KMS-11 (cell line): ENCODE results near the gene RAI1.

ENCODE experiments used
- H2AFZ ChIP-seq: fragments of 200-600 bp; sonication (generic); 2 replicates; pipeline ENCODE4 v1.6.1; 2016; ENCODE audit warnings: antibody characterized with exemption, mixed run types, low read depth
- H3K27ac ChIP-seq: fragments of 200-600 bp; sonication (generic); 2 replicates; pipeline ENCODE4 v1.6.1; 2016; ENCODE audit warnings: mild to moderate bottlenecking, mixed run types
- H3K27me3 ChIP-seq: fragments of 200-600 bp; sonication (generic); 2 replicates; pipeline ENCODE4 v1.6.1; 2017; ENCODE audit warnings: mild to moderate bottlenecking, low read depth, mixed run types, moderate library complexity; ENCODE audit not compliant: insufficient read depth
- H3K36me3 ChIP-seq: fragments of 200-600 bp; sonication (generic); 2 replicates; pipeline ENCODE4 v1.6.1; 2017; ENCODE audit warnings: mild to moderate bottlenecking, mixed run types; ENCODE audit not compliant: insufficient read depth
- H3K4me1 ChIP-seq: fragments of 200-600 bp; sonication (generic); 2 replicates; pipeline ENCODE4 v1.6.1; 2016; ENCODE audit warnings: mild to moderate bottlenecking, low read depth, mixed run types; ENCODE audit not compliant: poor library complexity, severe bottlenecking
- H3K4me2 ChIP-seq: fragments of 200-600 bp; sonication (generic); 2 replicates; pipeline ENCODE4 v1.7.0; 2016; ENCODE audit warnings: mild to moderate bottlenecking, mixed run types
- H3K4me3 ChIP-seq: fragments of 200-600 bp; sonication (generic); IDR thresholded peaks from 2 replicates; pipeline ENCODE4 v1.6.1; 2017; ENCODE audit warnings: low read depth, low read length, mixed read lengths; ENCODE audit not compliant: insufficient read depth
- H3K79me2 ChIP-seq: fragments of 200-600 bp; sonication (generic); 2 replicates; pipeline ENCODE4 v1.6.1; 2016; ENCODE audit warnings: low read depth, mixed run types; ENCODE audit not compliant: insufficient read depth
- H3K9ac ChIP-seq: fragments of 200-600 bp; sonication (generic); 2 replicates; pipeline ENCODE4 v1.6.1; 2016; ENCODE audit warnings: mild to moderate bottlenecking, mixed run types
- H4K20me1 ChIP-seq: fragments of 200-600 bp; sonication (generic); 2 replicates; pipeline ENCODE4 v1.6.1; 2016; ENCODE audit warnings: mild to moderate bottlenecking, mixed run types; ENCODE audit not compliant: insufficient read depth
- TF ChIP-seq, protein P1 (sequence below): fragments of 200-600 bp; sonication (generic); conservative IDR thresholded peaks from 2 replicates; pipeline ENCODE4 v1.6.1; 2017; ENCODE audit warnings: low read depth, mild to moderate bottlenecking, antibody characterized with exemption, low read length, moderate library complexity, mixed read lengths

Gene RAI1

DNA sequence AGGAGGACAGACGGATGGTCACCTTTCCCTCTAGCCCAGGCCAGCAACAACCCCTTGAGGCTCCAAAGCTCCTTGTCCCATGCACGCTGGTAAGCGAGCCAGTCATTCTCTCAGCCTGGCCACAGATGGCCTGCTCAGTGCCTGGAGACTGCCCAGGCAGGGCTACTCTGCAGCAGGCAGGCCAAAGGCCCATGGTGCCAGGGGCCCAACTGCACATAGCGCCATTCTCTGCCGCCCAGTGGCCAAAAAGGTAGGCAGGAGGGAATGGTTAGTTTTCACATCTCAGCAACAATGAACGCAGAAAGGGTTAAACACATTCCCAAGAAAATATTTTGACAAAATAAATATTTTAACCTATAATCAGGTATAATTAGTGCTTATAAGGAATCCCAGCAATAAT is 163.2 kb downstream of the RAI1 start:
- TF ChIP-seq, protein P1, sequence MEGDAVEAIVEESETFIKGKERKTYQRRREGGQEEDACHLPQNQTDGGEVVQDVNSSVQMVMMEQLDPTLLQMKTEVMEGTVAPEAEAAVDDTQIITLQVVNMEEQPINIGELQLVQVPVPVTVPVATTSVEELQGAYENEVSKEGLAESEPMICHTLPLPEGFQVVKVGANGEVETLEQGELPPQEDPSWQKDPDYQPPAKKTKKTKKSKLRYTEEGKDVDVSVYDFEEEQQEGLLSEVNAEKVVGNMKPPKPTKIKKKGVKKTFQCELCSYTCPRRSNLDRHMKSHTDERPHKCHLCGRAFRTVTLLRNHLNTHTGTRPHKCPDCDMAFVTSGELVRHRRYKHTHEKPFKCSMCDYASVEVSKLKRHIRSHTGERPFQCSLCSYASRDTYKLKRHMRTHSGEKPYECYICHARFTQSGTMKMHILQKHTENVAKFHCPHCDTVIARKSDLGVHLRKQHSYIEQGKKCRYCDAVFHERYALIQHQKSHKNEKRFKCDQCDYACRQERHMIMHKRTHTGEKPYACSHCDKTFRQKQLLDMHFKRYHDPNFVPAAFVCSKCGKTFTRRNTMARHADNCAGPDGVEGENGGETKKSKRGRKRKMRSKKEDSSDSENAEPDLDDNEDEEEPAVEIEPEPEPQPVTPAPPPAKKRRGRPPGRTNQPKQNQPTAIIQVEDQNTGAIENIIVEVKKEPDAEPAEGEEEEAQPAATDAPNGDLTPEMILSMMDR = no peak
- H2AFZ ChIP-seq = no peak overlapping the region
- no peaks in the 10 kb centered on the region for H3K79me2 ChIP-seq
- H3K27me3 ChIP-seq = no peaks in the 10 kb centered on the region
- H3K9ac ChIP-seq = no peak overlapping the region
- H3K27ac ChIP-seq = no peak overlapping the region
- H3K4me1 ChIP-seq = peaks cover 30% of the 10 kb centered on the region
- no peaks in the 10 kb centered on the region for H4K20me1 ChIP-seq
- no peak overlapping the region for H3K4me2 ChIP-seq
- no peaks in the 10 kb centered on the region for H3K36me3 ChIP-seq
- H3K4me3 ChIP-seq = no peak overlapping the region

DNA sequence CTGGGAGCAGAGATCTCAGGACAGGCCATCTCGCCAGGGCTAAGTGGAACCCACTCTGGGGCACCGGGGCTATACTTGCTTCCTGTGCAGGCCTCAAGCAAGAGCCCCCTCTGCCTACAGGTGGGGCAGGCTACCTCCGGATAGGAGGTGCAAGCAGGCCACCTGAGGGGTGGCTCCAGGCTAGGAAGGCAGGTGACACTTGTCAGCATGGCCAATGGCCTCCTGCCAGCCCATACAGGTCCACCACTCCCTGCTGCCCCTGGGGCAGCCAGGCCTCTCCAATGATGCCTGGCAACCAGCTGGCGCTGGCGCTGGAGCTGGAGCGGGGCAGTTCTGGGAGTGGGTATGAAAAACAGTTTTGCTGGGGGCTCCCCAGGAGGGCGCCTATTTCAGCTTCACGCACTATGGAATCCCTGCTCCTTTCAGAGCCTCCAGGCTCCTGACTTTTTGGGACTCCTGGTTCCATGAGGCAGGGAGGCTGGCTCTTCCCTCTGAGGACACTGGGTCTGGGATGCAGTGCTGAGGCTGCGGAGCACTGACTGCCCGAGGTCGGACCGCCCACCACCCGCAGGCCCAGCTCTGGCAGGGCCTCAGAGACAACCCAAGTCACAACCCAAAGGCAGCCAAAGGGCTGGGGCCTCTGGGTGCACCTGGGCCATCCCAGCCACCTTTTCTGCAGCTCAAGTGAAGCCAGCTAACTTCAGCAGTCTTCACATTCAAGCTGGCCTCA is 164.0 kb downstream of the RAI1 start:
- Histone ChIP-seq H3K9ac (no peak overlapping the region), H3K4me3 (no peak overlapping the region), H3K79me2 (no peaks in the 10 kb centered on the region), H2AFZ (no peak overlapping the region), H3K36me3 (no peaks in the 10 kb centered on the region), H3K4me2 (no peak overlapping the region), H3K27ac (no peak overlapping the region), H3K27me3 (no peaks in the 10 kb centered on the region), H4K20me1 (no peaks in the 10 kb centered on the region), H3K4me1 (peaks cover 35% of the 10 kb centered on the region)
- TF ChIP-seq, protein P1 = no peak

DNA sequence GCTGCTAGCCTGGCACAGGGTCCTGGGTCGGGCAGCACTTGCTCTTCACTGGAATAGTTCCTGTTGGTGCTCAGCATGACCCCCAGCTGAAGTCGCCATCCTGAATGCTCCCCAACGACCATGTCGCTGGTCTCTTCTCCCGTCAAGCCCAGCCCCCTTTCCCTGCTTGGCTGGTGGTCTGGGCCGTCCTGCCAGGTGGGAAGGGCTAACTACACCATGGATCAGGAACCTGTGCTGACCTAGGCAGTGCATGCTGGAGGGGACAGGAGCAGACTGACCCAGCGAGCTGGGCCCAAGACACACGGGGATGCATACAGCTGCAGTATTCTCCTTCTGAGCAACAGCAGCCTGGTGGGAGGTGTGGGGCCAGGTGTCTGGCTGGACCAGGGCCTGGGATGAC is 164.7 kb downstream of the RAI1 start:
- H3K4me3 ChIP-seq = no peak overlapping the region
- H3K4me2 ChIP-seq = no peak overlapping the region
- H3K4me1 ChIP-seq = peaks cover 36% of the 10 kb centered on the region
- no peak overlapping the region for H3K9ac ChIP-seq
- H3K27ac ChIP-seq = no peak overlapping the region
- H3K27me3 ChIP-seq = no peaks in the 10 kb centered on the region
- H3K79me2 ChIP-seq = no peaks in the 10 kb centered on the region
- H2AFZ ChIP-seq = no peak overlapping the region
- no peaks in the 10 kb centered on the region for H4K20me1 ChIP-seq
- TF ChIP-seq, protein P1 = no peak
- H3K36me3 ChIP-seq = no peaks in the 10 kb centered on the region

DNA sequence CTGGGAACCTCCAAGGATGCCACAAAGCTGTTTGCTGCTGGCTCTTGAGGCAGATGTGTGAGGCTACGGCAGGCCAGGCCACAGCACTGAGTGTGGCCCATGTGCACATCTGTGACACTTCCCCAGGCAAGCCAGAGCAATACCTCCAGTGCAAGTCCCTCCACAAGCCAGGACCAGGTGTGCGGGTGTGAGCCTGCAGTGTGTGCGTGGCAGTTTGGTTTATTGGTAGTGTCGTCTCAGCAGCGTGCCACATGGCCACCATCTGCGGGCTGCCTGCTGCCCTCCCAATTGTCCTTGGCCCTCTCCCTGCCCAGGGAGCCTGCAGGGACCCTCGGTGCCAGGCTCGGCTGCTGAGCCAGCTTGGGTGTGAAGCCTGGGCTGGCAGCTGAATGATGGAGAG is 165.4 kb downstream of the RAI1 start:
- Histone ChIP-seq H2AFZ (no peak overlapping the region), H3K4me3 (no peak overlapping the region), H3K79me2 (no peaks in the 10 kb centered on the region), H3K4me2 (no peak overlapping the region), H3K27ac (no peak overlapping the region), H4K20me1 (no peaks in the 10 kb centered on the region), H3K36me3 (no peaks in the 10 kb centered on the region), H3K9ac (no peak overlapping the region), H3K4me1 (peaks cover 36% of the 10 kb centered on the region), H3K27me3 (no peaks in the 10 kb centered on the region)
- TF ChIP-seq, protein P1 = no peak
